PFSK-1 (cell line): Measurements from ENCODE around the gene NFE2L2.

Source experiments
- SIN3A ChIP-seq: IDR thresholded peaks from 2 replicates; pipeline ENCODE4 v1.6.1; 2012; ENCODE audit warnings: mild to moderate bottlenecking, low read length, moderate library complexity, borderline replicate concordance; ENCODE audit not compliant: insufficient read depth
- TAF1 ChIP-seq: IDR thresholded peaks from 2 replicates; pipeline ENCODE4 v1.6.1; 2012; ENCODE audit warnings: low read length, control low read depth, borderline replicate concordance; ENCODE audit not compliant: insufficient read depth

- TF ChIP-seq TAF1 (no peak), SIN3A (no peak)
Observed at GRCh38 chr2:177243073-177243472, 21.5 kb downstream of the NFE2L2 start.
